ENCODE measurements around the gene SLU7. TPM values are rescaled to one million over a fixed set of nuclear protein-coding genes. Genes with fewer than 3 reads are reported as not detected.

SLU7 gene
- polyA plus RNA-seq, 3 donors = 12.4 to 35.0 (median 21.9) TPM

- no peak overlapping the region for H3K27ac ChIP-seq (ENCODE audit: low read depth, low read length)
- 88 to 97% (median 96%) methylated on average over 13 to 14 of the region's 14 CpGs for WGBS, 3 donors
Measured at GRCh38 chr5:160354666-160355065, 64.2 kb downstream of the SLU7 start.

- 80 to 89% (median 81%) methylated on average over 8 of the region's 8 CpGs for WGBS, 3 donors
- H3K27ac ChIP-seq (ENCODE audit: low read depth, low read length) = no peak overlapping the region
Measured at GRCh38 chr5:160353379-160353778, 65.5 kb downstream of the SLU7 start.

GRCh38 chr5:160352308-160352707, 66.6 kb downstream of the SLU7 start:
- WGBS, 3 donors = 88 to 96% (median 91%) methylated on average over 4 of the region's 4 CpGs
- no peak overlapping the region for H3K27ac ChIP-seq (ENCODE audit: low read depth, low read length)

Other genes with a start within 250 kb of the SLU7 start
- gene FABP6, start 189.6 kb downstream of the SLU7 start, polyA plus RNA-seq = not detected
- gene CCNJL, start 106.5 kb downstream of the SLU7 start, polyA plus RNA-seq = 1 to 10 TPM in 1 of 3 donors, under 1 TPM in 2; 0.09 to 1.3 (median 0.89) TPM
- under 1 TPM; 0.14 to 0.67 (median 0.56) TPM for gene C1QTNF2, start 48.5 kb downstream of the SLU7 start, polyA plus RNA-seq
- 1 to 10 TPM in 2 of 3 donors, under 1 TPM in 1; 0.74 to 2.0 (median 1.3) TPM for gene FAM200C, start 19.0 kb downstream of the SLU7 start, polyA plus RNA-seq
- gene PTTG1, start 2.8 kb upstream of the SLU7 start, polyA plus RNA-seq = 10 to 100 TPM in 1 of 3 donors, 1 to 10 TPM in 2; 1.6 to 10.7 (median 3.0) TPM